Body of pancreas (tissue), 4 donors: ENCODE results near the gene SLC6A1. TPM values are rescaled to one million over a fixed set of nuclear protein-coding genes. Genes with fewer than 3 reads are reported as not detected.

Experiments
- ATAC-seq: fragments of 150-250 bp; one replicate; pipeline ENCODE4 v1.9.1; 2016
- DNase-seq, 4 donors: peaks; one replicate each; pipeline ENCODE4 v3.0.0-alpha.2; 2019
- H3K27ac ChIP-seq, 4 donors: fragments of 200-600 bp; sonication (generic); 1 replicate in 3 of 4; 2 replicates in 1 of 4; pipeline versions ENCODE4 v1.5.1 to v1.6.1; 2016 to 2019; ENCODE audit warnings: mild to moderate bottlenecking in 1 of 4, mixed read lengths in 1 of 4, moderate library complexity in 1 of 4
- H3K27me3 ChIP-seq, 2 donors: fragments of 200-600 bp; sonication (generic); one replicate each; pipeline ENCODE4 v1.6.0; 2016; ENCODE audit warnings: mild to moderate bottlenecking in 1 of 2
- H3K36me3 ChIP-seq, 2 donors: fragments of 200-600 bp; sonication (generic); replicated peaks in 1 of 2; 2 replicates each; pipeline ENCODE4 v1.5.1; 2016; ENCODE audit warnings: low read depth in 2 of 2; ENCODE audit not compliant: insufficient read depth in 1 of 2
- H3K4me1 ChIP-seq: fragments of 200-600 bp; sonication (generic); one replicate; pipeline ENCODE4 v1.6.0; 2016
- H3K4me3 ChIP-seq, 2 donors: fragments of 200-600 bp; sonication (generic); 1 replicate in 1 of 2; 2 replicates in 1 of 2; pipeline ENCODE4 v1.5.1; 2016 to 2019
- H3K9me3 ChIP-seq, 3 donors: fragments of 200-600 bp; sonication (generic); 1 replicate in 2 of 3; 2 replicates in 1 of 3; pipeline ENCODE4 v1.5.1; 2016
- POLR2A ChIP-seq, 3 donors: fragments of 450-650 bp; IDR thresholded peaks; one replicate each; pipeline ENCODE4 v1.6.1; 2016; ENCODE audit warnings: antibody characterized with exemption in 3 of 3, mild to moderate bottlenecking in 2 of 3
- WGBS, 2 donors: methylation state at CpG; one replicate each; pipeline ENCODE4 v1.1.5; 2017; 5-methylcytosine and 5-hydroxymethylcytosine counted together
- intact Hi-C: fragments of 100-400 bp; cut with DNase I; formaldehyde crosslinking; loops from one replicate; pipeline ENCODE4 v1.15.1; 2023
- total RNA-seq, 2 donors: library from RNA; depleted of rRNA; stranded (reverse); fragments of >200 nt; gene quantifications; one replicate each; pipeline ENCODE4 v1.1.0, GENCODE V29; 2016
- TF ChIP-seq, protein P1 (sequence below), 7 experiments: fragments of 450-650 bp in 4 of 7; fragments of 200-600 bp in 3 of 7; sonication (generic) in 3 of 7; IDR thresholded peaks; one replicate each; pipeline ENCODE4 v1.5.1; 2016 to 2019; ENCODE audit warnings: antibody characterized with exemption in 7 of 7

SLC6A1 gene
- total RNA-seq, 2 donors from 2014 or later, result 0.26 to 0.66 TPM

DNA sequence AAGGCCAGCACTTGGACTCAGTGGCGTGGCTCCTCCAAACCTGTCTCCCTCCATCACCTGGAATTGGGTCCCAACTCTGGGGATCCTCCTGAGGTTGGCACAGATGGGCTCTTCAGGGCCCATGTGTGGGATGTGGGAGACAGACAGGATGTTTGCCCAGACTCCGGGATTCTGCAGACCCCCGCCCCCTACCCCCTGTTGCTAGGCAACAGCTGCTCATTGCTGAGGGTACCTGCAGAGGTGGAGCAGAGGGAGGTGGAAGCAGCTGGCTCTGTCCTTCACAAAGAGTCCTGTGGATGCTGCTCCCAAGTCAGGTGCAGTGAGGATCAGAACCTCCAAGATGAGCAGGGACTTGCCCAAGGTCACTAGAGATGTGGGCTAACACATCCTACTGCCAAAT is 40.0 kb upstream of the SLC6A1 start:
- no peaks in the 10 kb centered on the region for H3K9me3 ChIP-seq
- 38 to 83% methylated on average over 1 to 3 of the region's 3 CpGs for WGBS, 2 donors
- TF ChIP-seq POLR2A (IDR thresholded peaks at IDR 0.05), result no peak
- TF ChIP-seq, protein P1, sequence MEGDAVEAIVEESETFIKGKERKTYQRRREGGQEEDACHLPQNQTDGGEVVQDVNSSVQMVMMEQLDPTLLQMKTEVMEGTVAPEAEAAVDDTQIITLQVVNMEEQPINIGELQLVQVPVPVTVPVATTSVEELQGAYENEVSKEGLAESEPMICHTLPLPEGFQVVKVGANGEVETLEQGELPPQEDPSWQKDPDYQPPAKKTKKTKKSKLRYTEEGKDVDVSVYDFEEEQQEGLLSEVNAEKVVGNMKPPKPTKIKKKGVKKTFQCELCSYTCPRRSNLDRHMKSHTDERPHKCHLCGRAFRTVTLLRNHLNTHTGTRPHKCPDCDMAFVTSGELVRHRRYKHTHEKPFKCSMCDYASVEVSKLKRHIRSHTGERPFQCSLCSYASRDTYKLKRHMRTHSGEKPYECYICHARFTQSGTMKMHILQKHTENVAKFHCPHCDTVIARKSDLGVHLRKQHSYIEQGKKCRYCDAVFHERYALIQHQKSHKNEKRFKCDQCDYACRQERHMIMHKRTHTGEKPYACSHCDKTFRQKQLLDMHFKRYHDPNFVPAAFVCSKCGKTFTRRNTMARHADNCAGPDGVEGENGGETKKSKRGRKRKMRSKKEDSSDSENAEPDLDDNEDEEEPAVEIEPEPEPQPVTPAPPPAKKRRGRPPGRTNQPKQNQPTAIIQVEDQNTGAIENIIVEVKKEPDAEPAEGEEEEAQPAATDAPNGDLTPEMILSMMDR (IDR thresholded peaks at IDR 0.05), result no peak
- ATAC-seq (no peak), DNase-seq (no peak)
- H3K27me3 ChIP-seq, result no peaks in the 10 kb centered on the region
- H3K27ac ChIP-seq, result no peak overlapping the region
- H3K4me1 ChIP-seq, result no peaks in the 10 kb centered on the region
- no peak overlapping the region for H3K4me3 ChIP-seq
- intact Hi-C loops, result no loop called here
- H3K36me3 ChIP-seq, result no peaks in the 10 kb centered on the region

DNA sequence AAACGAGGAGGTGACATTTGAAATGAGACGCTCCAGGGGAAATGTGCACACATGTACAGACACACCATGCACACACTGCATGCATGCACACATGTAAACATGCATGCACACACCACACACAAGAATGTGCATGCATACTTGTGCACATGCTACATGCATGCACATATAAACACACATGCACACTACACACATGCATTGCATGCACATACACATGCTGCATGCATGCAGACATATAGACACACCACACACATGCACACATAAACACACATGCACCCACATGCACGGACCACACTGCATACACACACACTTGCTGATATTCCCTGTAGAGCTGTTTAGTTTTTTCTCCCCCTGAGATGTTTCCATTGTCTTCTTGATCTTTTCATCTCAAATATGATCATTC is 37.8 kb upstream of the SLC6A1 start:
- H3K4me1 ChIP-seq, result no peaks in the 10 kb centered on the region
- intact Hi-C loops, result no loop called here
- TF ChIP-seq, protein P1 (IDR thresholded peaks at IDR 0.05), result no peak
- no peak for ATAC-seq
- WGBS, 2 donors, result 60 to 65% methylated on average over 3 of the region's 3 CpGs
- no peak for DNase-seq
- H3K4me3 ChIP-seq, result no peak overlapping the region
- H3K36me3 ChIP-seq, result no peaks in the 10 kb centered on the region
- no peak overlapping the region for H3K27ac ChIP-seq
- no peaks in the 10 kb centered on the region for H3K27me3 ChIP-seq
- no peaks in the 10 kb centered on the region for H3K9me3 ChIP-seq

DNA sequence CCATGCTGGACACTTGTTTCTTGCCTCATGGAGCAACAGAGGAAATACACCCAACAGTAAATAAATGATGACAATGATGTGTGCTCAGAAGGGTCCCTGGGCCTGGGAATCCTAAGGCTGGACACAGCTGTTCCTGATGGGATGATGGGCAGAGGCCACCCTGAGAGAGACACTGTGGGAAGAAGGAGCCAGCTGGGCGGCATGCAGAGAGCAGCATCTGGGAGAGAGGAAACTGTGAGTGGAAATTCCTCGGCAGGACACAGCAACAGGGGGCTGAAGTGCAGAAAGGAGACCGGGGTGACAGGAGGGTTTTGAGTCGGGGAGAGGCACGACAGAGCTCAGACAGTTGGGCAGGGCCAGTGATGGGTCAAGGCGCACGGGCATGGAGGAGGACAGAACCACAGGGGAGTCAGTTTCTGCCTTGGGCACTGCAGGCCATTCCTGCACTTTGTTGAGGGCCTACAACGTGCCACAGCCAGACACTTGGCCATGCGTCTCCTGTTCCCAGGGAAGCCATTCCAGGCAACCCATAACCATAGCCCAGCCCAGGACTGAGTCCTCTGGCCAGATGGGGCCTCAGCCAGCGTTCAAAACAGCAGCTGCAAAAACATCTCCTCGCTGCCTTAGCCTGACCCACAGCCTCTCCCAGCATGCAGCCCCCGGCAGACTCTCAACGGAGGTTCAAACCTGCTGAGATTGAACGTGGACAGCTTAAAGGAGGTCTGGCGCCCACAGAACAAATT is 36.7 kb upstream of the SLC6A1 start:
- WGBS, 2 donors, result 63 to 67% methylated on average over 11 to 14 of the region's 15 CpGs

DNA sequence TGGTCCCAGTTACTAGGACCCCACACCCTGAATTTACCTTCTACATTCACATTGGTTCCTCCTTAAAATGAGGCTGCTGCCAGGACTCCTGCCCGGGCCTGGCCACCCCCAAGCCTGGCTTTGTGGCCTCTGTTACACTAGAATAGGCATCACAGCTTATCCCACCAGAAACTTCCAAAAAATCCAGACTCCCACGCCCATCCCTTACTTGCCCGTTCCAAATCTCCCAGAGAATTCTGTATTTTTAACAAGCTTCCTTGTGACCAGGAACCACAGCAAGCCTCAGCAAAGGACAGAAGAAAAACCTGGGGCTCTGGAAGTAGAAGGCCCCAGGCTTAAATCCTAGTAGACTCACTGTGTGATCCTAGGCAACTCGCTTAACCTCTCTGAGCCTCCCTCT is 36.0 kb upstream of the SLC6A1 start:
- Histone ChIP-seq H3K27ac (no peak overlapping the region), H3K9me3 (no peaks in the 10 kb centered on the region), H3K4me1 (no peaks in the 10 kb centered on the region), H3K36me3 (no peaks in the 10 kb centered on the region), H3K27me3 (no peaks in the 10 kb centered on the region), H3K4me3 (no peak overlapping the region)
- WGBS, 2 donors, result 69 to 76% methylated on average over 4 of the region's 4 CpGs
- DNase-seq (no peak), ATAC-seq (no peak)
- TF ChIP-seq POLR2A (IDR thresholded peaks at IDR 0.05), result no peak
- TF ChIP-seq, protein P1 (IDR thresholded peaks at IDR 0.05), result no peak
- intact Hi-C loops, result no loop called here

More for the DNA sequence above, 36.7 kb upstream of the SLC6A1 start:
- no peak for TF ChIP-seq POLR2A (IDR thresholded peaks at IDR 0.05)
- TF ChIP-seq, protein P1 (IDR thresholded peaks at IDR 0.05), result no peak
- no peak overlapping the region for H3K4me3 ChIP-seq
- no peaks in the 10 kb centered on the region for H3K9me3 ChIP-seq
- intact Hi-C loops, result no loop called here
- H3K27ac ChIP-seq, result no peak overlapping the region
- no peak for ATAC-seq
- DNase-seq, result no peak
- H3K36me3 ChIP-seq, result no peaks in the 10 kb centered on the region
- H3K4me1 ChIP-seq, result no peaks in the 10 kb centered on the region
- H3K27me3 ChIP-seq, result no peaks in the 10 kb centered on the region

DNA sequence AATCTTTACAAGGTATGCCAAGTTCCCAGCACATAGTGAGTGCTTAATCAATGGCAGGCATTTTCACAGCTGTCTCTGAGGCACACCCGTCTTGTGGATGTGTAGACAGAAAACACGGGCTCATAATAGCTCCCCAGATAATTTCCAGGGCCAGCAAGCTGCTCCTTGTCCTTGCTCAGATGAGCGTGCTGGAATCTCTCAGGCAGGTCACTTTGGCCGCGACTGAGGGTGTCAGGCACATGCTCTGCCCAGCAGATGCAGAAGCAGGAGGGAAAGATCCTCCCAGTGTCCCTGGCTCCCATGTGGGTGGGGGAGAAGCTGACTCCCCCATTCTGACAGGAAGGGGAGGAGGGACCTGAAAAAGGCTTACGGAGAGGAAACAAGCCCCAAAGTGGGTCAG is 35.6 kb upstream of the SLC6A1 start:
- WGBS, 2 donors, result 64 to 76% methylated on average over 3 to 6 of the region's 6 CpGs
- Histone ChIP-seq H3K27ac (no peak overlapping the region), H3K36me3 (no peaks in the 10 kb centered on the region), H3K9me3 (no peaks in the 10 kb centered on the region), H3K4me1 (no peaks in the 10 kb centered on the region), H3K4me3 (no peak overlapping the region), H3K27me3 (no peaks in the 10 kb centered on the region)
- DNase-seq (no peak), ATAC-seq (no peak)
- TF ChIP-seq POLR2A (IDR thresholded peaks at IDR 0.05), result no peak
- TF ChIP-seq, protein P1 (IDR thresholded peaks at IDR 0.05), result no peak
- intact Hi-C loops, result no loop called here
